Activated B cell treated with CpG ODN at 0.5 μM for 24 hours (primary cell): ENCODE data around the gene PARVA. TPM values are rescaled to one million over a fixed set of nuclear protein-coding genes. Genes with fewer than 3 reads are reported as not detected.

Source experiments
- ATAC-seq: fragments of 200-7000 bp; cut with Tn5 transposase; one replicate; pipeline ENCODE4 v1.10.0; 2021; ENCODE audit warnings: low read depth, mild to moderate bottlenecking, moderate library complexity
- CTCF ChIA-PET: fragments of 350-600 bp; sonication (Branson Sonifier 250); formaldehyde crosslinking; loops from one replicate; lab custom pipeline; 2021; ENCODE audit warnings: antibody characterized with exemption; lab: Charles Lee
- POLR2A ChIA-PET: fragments of 350-600 bp; sonication (Branson Sonifier 250); formaldehyde crosslinking; loops from one replicate; lab custom pipeline; 2021; ENCODE audit warnings: antibody characterized with exemption; lab: Charles Lee
- DNase-seq: peaks from one replicate; pipeline ENCODE4 v3.0.0; 2022
- H3K27ac Mint-ChIP-seq: one replicate; pipeline ENCODE4 v1.8.0; 2020; ENCODE audit warnings: mixed read lengths
- H3K27me3 Mint-ChIP-seq: one replicate; pipeline ENCODE4 v1.8.0; 2021; ENCODE audit warnings: mixed read lengths
- H3K36me3 Mint-ChIP-seq: one replicate; pipeline ENCODE4 v1.8.0; 2021; ENCODE audit warnings: low read depth, mixed read lengths
- H3K4me1 Mint-ChIP-seq: one replicate; pipeline ENCODE4 v1.8.0; 2021; ENCODE audit warnings: mixed read lengths
- H3K4me3 Mint-ChIP-seq: one replicate; pipeline ENCODE4 v1.8.0; 2020; ENCODE audit warnings: mild to moderate bottlenecking, mixed read lengths
- H3K9me3 Mint-ChIP-seq: one replicate; pipeline ENCODE4 v1.8.0; 2020; ENCODE audit warnings: mixed read lengths
- intact Hi-C: fragments of 100-400 bp; cut with micrococcal nuclease; formaldehyde crosslinking; loops from one replicate; pipeline ENCODE4 v1.15.1; 2024
- total RNA-seq: library from RNA; stranded (reverse); gene quantifications from 2 replicates; pipeline ENCODE4 v1.2.3, GENCODE V29; 2022
- TF ChIP-seq, protein P1 (sequence below): fragments of 200-600 bp; IDR thresholded peaks from one replicate; pipeline ENCODE4 v1.8.0; 2022; ENCODE audit warnings: antibody characterized with exemption, mild to moderate bottlenecking

Gene PARVA
- total RNA-seq, 1 donor from 2014 or later = not detected

- Mint-ChIP-seq H3K36me3 (no peaks in the 10 kb centered on the region), H3K4me1 (no peaks in the 10 kb centered on the region), H3K4me3 (no peak overlapping the region), H3K27me3 (no peaks in the 10 kb centered on the region), H3K27ac (no peak overlapping the region), H3K9me3 (no peaks in the 10 kb centered on the region)
- ChIA-PET POLR2A (interaction anchor here (0.6 kb wide), 1 partner anchor 1118 kb away, joined by 3 read pairs; no protein-coding TSS in a partner anchor), CTCF (no interaction called here)
- intact Hi-C loops = no loop called here
- DNase-seq (no peak), ATAC-seq (no peak)
- TF ChIP-seq, protein P1, sequence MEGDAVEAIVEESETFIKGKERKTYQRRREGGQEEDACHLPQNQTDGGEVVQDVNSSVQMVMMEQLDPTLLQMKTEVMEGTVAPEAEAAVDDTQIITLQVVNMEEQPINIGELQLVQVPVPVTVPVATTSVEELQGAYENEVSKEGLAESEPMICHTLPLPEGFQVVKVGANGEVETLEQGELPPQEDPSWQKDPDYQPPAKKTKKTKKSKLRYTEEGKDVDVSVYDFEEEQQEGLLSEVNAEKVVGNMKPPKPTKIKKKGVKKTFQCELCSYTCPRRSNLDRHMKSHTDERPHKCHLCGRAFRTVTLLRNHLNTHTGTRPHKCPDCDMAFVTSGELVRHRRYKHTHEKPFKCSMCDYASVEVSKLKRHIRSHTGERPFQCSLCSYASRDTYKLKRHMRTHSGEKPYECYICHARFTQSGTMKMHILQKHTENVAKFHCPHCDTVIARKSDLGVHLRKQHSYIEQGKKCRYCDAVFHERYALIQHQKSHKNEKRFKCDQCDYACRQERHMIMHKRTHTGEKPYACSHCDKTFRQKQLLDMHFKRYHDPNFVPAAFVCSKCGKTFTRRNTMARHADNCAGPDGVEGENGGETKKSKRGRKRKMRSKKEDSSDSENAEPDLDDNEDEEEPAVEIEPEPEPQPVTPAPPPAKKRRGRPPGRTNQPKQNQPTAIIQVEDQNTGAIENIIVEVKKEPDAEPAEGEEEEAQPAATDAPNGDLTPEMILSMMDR = no peak
Observed at GRCh38 chr11:12564012-12564411, 186.6 kb downstream of the PARVA start.

GRCh38 chr11:12565406-12565805, 188.0 kb downstream of the PARVA start:
- TF ChIP-seq, protein P1 = no peak
- POLR2A ChIA-PET = no interaction called here
- no peaks in the 10 kb centered on the region for H3K9me3 Mint-ChIP-seq
- H3K27me3 Mint-ChIP-seq = peaks cover 1% of the 10 kb centered on the region
- intact Hi-C loops = no loop called here
- CTCF ChIA-PET = no interaction called here
- DNase-seq (no peak), ATAC-seq (no peak)
- no peak overlapping the region for H3K27ac Mint-ChIP-seq
- no peaks in the 10 kb centered on the region for H3K36me3 Mint-ChIP-seq
- no peaks in the 10 kb centered on the region for H3K4me1 Mint-ChIP-seq
- no peak overlapping the region for H3K4me3 Mint-ChIP-seq

GRCh38 chr11:12567746-12568460, 190.5 kb downstream of the PARVA start:
- no peak for DNase-seq
- TF ChIP-seq, protein P1 = no peak
- H3K9me3 Mint-ChIP-seq = no peaks in the 10 kb centered on the region
- no peaks in the 10 kb centered on the region for H3K4me1 Mint-ChIP-seq
- intact Hi-C loops = no loop called here
- POLR2A ChIA-PET = no interaction called here
- no peaks in the 10 kb centered on the region for H3K36me3 Mint-ChIP-seq
- peaks cover 1% of the 10 kb centered on the region for H3K27me3 Mint-ChIP-seq
- no peak overlapping the region for H3K27ac Mint-ChIP-seq
- no peak for ATAC-seq
- CTCF ChIA-PET = no interaction called here
- no peak overlapping the region for H3K4me3 Mint-ChIP-seq

DNA sequence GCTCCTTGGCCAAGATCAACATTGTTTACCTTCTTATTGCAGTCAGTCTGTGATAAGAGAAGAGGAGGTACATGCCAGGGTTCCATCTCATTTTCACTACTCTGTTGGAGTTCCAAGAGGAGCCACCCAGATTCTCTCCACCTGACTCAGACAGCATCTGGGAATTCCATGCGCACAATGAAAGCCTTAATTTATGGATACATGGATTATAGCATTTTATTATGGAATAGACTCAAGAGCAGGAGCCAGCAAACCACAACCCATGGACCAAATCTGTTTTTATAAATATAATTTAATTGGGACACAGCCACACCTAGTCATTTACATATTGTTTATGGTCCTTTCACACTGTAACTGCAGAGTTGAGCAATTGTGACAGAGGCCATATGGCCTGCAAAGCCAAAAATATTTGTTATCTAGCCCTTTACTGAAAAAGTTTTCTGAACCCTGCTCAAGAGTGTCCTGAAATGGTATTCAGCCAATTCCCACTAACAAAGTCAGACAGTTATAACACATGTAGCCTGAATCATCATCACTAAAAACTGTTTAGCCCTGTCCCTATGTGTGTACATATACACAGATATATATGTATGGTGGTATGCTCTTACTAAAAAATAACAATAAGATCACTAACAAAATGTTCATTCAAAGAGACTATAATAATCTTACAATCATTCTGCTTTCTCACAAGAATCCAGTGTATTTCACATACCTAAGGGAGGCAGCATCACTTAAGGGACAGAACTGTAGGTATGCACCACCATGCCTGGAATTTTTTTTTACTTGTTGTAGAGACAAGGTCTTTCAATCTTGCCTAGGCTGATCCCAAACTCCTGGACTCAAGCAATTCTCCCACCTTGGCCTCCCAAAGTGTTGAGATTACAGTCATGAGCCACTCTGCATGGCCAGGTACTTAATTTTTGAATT, 192.4 kb downstream of the PARVA start:
- CTCF ChIA-PET = no interaction called here
- peaks cover 1% of the 10 kb centered on the region for H3K27me3 Mint-ChIP-seq
- H3K36me3 Mint-ChIP-seq = no peaks in the 10 kb centered on the region
- ATAC-seq (no peak), DNase-seq (no peak)
- POLR2A ChIA-PET = no interaction called here
- H3K4me1 Mint-ChIP-seq = no peaks in the 10 kb centered on the region
- H3K27ac Mint-ChIP-seq = no peak overlapping the region
- TF ChIP-seq, protein P1 = no peak
- no peak overlapping the region for H3K4me3 Mint-ChIP-seq
- H3K9me3 Mint-ChIP-seq = no peaks in the 10 kb centered on the region
- intact Hi-C loops = no loop called here
